Mesothelial cell of epicardium (in vitro differentiated cells): Measurements from ENCODE around the gene INPP5F. TPM values are rescaled to one million over a fixed set of nuclear protein-coding genes. Genes with fewer than 3 reads are reported as not detected.
A peak's percentile ranks its signal among the peaks of the same experiment; 100 is the strongest.

Experiments
- DNase-seq, 2 experiments: peaks; one replicate each; pipeline ENCODE4 v3.0.0; 2021; ENCODE audit warnings: low spot score in 2 of 2; ENCODE audit not compliant: unreplicated experiment in 2 of 2
- H3K27ac Mint-ChIP-seq: 2 replicates; pipeline ENCODE4 v1.8.0; 2021; ENCODE audit warnings: mixed read lengths
- H3K27me3 Mint-ChIP-seq: 2 replicates; pipeline ENCODE4 v1.8.0; 2021; ENCODE audit warnings: low read depth, mixed read lengths
- H3K36me3 Mint-ChIP-seq: 2 replicates; pipeline ENCODE4 v1.8.0; 2021; ENCODE audit warnings: mixed read lengths
- H3K4me1 Mint-ChIP-seq: 2 replicates; pipeline ENCODE4 v1.8.0; 2021; ENCODE audit warnings: mixed read lengths
- H3K4me3 Mint-ChIP-seq: 2 replicates; pipeline ENCODE4 v1.8.0; 2021; ENCODE audit warnings: mild to moderate bottlenecking, moderate library complexity, mixed read lengths
- H3K9me3 Mint-ChIP-seq: 2 replicates; pipeline ENCODE4 v1.8.0; 2021; ENCODE audit warnings: mixed read lengths
- CTCF ChIP-seq: fragments of 200-600 bp; sonication (generic); IDR thresholded peaks from one replicate; pipeline ENCODE4 v1.5.0; 2021; ENCODE audit warnings: antibody characterized with exemption; ENCODE audit not compliant: unreplicated experiment
- total RNA-seq: library from RNA; stranded (reverse); gene quantifications from 3 replicates; pipeline ENCODE4 v1.2.1, GENCODE V29; 2021

The INPP5F gene
- total RNA-seq, 1 donor from 2014 or later = 56.5 TPM

DNA sequence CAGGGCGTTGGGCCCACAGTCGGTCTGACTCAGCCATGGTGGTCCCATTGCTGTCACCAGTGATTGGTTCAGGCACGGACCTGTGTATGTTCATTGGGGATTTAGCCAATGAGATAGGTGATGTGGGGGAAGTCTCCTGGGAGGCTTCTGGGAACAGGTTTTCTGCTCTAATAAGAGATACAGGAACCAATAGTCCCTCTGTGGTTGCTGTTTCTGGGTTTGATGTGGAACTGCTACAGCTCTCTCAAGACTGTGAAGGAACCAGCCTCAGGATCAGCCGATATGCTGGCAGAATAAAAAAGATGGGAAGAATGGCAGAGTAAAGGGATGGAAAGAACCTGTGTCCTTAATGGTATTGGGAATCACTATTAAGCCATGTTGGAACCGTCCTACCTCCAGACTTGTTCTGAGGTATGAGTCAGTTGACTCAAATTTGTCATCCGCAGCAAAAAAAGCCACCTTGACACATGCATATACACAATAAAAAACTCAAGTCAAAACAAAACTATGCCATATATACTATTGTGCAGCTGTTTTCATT lies 76.2 kb downstream of the INPP5F start:
- DNase-seq = no peak
- Mint-ChIP-seq H3K27ac (no peak overlapping the region), H3K27me3 (no peaks in the 10 kb centered on the region), H3K9me3 (no peaks in the 10 kb centered on the region), H3K4me1 (peaks cover 14% of the 10 kb centered on the region), H3K4me3 (no peak overlapping the region), H3K36me3 (peaks cover 14% of the 10 kb centered on the region)
- no peak for TF ChIP-seq CTCF

- peaks cover 14% of the 10 kb centered on the region for H3K4me1 Mint-ChIP-seq
- peaks cover 12% of the 10 kb centered on the region for H3K36me3 Mint-ChIP-seq
- no peaks in the 10 kb centered on the region for H3K9me3 Mint-ChIP-seq
- no peak for TF ChIP-seq CTCF
- H3K27me3 Mint-ChIP-seq = no peaks in the 10 kb centered on the region
- peak overlapping the region; percentile 39 for H3K27ac Mint-ChIP-seq
- H3K4me3 Mint-ChIP-seq = no peak overlapping the region
- DNase-seq = no peak
Measured at GRCh38 chr10:119803264-119803663, 77.4 kb downstream of the INPP5F start.

GRCh38 chr10:119805702-119806230 lies 79.9 kb downstream of the INPP5F start:
- Mint-ChIP-seq H3K36me3 (peaks cover 12% of the 10 kb centered on the region), H3K9me3 (no peaks in the 10 kb centered on the region), H3K27me3 (no peaks in the 10 kb centered on the region), H3K4me3 (no peak overlapping the region), H3K27ac (peak overlapping the region; percentile 43), H3K4me1 (peaks cover 9% of the 10 kb centered on the region)
- TF ChIP-seq CTCF = no peak
- DNase-seq = no peak

DNA sequence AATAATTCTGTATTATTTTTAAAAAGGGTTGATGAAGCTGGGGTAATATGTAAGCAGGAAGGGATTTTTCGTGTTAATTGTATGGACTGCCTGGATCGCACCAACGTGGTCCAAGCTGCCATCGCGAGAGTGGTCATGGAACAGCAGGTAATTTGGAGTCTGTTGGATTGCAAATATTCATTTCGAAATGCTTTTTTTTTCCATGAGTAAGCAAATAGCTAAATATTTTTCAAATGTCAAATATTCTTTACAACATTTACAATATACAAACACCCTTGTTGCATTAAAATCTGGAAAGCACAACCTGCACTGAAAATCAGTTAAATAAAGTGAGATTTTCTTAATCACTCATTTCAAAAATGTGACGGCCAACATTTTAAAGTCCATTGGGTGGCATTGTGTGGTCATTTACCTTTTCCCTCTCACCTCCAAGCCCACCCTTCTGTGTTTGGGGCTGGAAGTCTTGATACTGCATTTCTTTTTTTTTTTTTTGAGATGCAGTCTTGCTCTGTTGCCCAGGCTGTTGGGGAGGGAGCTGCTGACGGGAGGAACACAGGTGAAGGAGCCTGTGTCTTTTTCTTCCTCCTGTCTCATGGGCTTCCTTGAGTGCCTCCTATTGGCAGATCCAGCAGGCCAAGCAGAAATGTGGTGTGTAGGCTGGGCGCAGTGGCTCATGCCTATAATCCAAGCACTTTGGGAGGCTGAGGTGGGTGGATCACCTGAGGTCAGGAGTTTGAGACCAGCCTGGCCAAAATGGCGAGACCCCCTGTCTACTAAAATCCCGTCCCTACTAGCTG lies 80.7 kb downstream of the INPP5F start:
- Mint-ChIP-seq H3K9me3 (no peaks in the 10 kb centered on the region), H3K4me3 (no peak overlapping the region), H3K27me3 (no peaks in the 10 kb centered on the region), H3K27ac (no peak overlapping the region), H3K4me1 (peaks cover 9% of the 10 kb centered on the region), H3K36me3 (peaks cover 12% of the 10 kb centered on the region)
- no peak for TF ChIP-seq CTCF
- DNase-seq = no peak

- no peak for DNase-seq
- Mint-ChIP-seq H3K36me3 (peaks cover 12% of the 10 kb centered on the region), H3K27me3 (no peaks in the 10 kb centered on the region), H3K4me1 (peaks cover 13% of the 10 kb centered on the region), H3K27ac (no peak overlapping the region), H3K4me3 (no peak overlapping the region), H3K9me3 (no peaks in the 10 kb centered on the region)
- TF ChIP-seq CTCF = no peak
Measured at GRCh38 chr10:119807960-119808697, 82.3 kb downstream of the INPP5F start.
